Right lobe of liver (tissue), 4 donors: ENCODE results near the gene GJD3.

Source experiments
- CTCF ChIP-seq, 4 donors: fragments of 200-600 bp in 3 of 4; fragments of 450-650 bp in 1 of 4; IDR thresholded peaks; one replicate each; pipeline versions ENCODE4 v1.5.1 to v1.8.0; 2016 to 2022; ENCODE audit warnings: antibody characterized with exemption in 4 of 4, mild to moderate bottlenecking in 2 of 4
- POLR2A ChIP-seq: fragments of 450-650 bp; IDR thresholded peaks from one replicate; pipeline ENCODE4 v1.6.1; 2017; ENCODE audit warnings: antibody characterized with exemption, mild to moderate bottlenecking
- donor health status: DM: no; HTN: no; CAD: no.
- donor health status: DM: no; HTN: no; CAD: no.
- donor health status: DM: no; HTN: yes; CAD: no.

- no peak for TF ChIP-seq CTCF (IDR thresholded peaks at IDR 0.05)
- TF ChIP-seq POLR2A = no peak
These were observed 34.4 kb downstream of the GJD3 start for GRCh38 chr17:40329839-40330794.
